Activated gamma-delta T cell (primary cell): ENCODE measurements around the gene PPP1R14D.

Source experiments
- DNase-seq: peaks from one replicate; lab custom pipeline; 2025; lab: John Stamatoyannopoulos, UW

The PPP1R14D gene

DNA sequence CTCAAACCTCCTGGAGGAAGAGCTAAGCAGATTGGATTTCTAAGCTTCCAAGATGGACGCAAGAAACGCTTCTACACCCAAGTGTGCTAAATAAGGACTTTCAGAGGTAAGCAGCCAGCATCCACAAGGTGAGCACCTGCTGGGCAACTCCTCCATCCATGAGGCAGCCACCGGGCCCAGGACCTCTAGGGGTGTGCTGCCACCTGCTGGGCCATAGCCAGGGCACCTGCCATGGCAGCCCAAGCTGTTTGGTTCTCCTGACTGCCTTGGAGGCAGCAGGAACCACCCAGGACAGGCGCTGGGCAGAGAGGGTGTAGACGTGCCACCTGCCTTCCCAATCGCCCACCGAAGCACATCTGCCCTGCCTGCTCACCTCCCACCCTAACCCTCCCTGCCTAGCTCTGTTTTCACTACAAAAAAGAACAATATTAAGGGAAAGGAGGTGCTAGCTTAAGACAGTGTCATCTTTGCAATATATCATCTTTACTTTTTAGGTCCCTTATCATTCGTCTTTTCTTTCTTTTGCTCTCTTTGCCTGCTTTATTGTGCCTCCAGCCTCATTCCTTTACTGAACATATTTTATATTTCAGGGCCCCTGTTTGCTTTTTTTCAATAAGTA is 45.8 kb downstream of the PPP1R14D start:
- DNase-seq: peak; percentile 55

DNA sequence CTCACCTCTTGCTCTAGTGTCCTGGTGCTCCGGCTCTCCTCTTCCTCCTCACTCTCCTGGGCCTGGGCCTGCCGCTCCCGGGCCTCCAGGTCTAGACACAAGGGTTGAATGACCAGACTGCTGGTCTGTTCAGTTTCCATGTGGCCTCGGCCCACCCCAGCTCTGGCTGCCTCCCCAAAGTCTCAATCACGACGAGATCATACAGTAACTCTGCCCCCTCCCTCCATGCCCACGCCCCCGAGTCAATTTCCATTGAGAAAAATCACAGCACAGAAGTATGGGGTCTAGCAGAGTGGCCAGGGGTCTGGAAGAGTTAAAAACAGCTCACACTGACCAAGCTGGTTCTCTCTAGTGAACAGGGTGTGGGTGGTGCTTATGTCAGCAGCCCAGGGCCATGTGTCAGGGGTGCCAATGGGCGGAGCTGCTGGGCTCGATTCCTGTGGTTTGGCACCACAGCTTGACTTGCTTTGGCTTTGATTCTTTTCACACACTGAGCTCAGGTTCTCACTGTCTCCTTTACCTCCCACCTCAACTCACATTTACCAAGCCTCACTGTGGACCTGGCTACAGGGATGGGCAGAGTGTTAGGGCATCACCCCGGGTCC is 51.9 kb downstream of the PPP1R14D start:
- DNase-seq: peak; percentile 44

DNA sequence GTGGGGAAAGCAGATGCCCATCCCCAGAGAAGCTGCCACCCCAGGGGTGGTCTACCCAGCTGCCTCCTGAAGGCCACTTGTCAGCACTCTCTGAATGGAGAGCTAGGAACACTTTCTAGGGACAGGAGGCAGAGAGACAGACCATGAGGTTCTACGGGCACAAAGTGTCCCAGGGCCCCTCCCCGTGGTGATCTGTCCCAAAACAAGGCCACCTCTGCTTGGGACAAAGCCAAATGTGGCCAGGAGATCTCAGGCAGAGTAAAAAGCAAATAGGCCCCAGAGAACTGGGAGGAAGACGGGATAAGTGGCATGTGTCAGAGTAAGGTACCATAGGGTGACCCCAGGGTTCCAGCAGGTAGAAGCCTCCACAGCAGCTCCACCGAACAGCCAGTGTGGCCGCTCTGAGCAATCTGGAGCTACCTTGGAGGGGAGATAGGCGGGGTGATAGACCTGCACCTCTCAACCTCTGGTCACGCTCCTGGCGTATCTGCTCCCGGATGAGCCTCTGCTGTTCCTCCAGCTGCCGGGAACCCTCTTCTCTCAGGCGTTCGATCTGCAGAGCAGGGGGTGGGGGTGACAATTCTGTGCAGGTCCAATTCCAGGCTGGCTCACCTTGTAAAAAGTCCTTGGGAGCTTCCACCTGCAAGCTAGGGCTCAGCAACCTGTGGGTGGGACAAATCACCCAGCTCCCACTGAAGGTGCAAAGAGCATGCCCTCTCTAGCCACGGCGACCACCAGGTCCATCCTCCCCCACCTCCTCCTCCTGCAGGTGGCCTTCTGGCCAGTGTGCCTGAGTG is 52.6 kb downstream of the PPP1R14D start:
- no peak for DNase-seq

DNA sequence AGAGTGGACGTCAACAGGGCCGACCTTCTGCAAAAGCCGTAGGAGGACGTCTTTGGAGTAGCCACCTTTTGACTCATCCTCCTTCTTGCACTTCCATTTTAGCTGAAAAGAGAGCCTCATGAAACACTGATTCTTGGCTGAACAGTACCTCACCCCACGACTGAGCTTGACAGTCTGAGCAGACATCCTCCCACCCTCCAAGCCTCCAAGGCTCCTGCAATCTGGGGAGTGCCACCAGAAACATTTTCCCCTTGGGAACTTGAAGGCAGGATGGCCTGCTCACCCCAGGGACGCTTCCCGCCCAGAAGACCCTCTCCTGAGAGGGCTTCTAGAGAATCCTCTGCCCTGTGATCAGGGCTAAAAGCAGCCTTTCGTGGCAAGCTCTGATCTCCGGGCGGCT is 53.5 kb downstream of the PPP1R14D start:
- no peak for DNase-seq

DNA sequence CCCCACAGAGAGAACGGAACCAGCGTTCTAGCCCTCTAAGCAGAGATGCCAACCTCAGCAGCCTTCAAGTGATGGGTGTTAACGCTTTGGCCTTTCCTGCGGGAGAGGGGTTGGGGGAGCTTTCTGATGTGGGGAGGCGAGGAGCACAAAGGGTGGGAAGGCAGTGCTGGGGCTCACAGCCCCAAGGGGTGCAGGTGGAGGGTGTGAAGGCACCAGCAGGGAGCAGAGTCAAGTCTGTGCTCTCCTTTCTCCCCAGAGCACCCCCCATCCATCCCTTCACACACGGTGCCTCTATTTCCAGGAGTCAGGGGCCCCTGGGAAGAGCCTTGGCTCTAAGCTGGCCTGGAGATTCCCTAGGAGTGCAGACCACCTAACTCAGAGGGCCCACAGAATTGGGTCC is 54.6 kb downstream of the PPP1R14D start:
- DNase-seq: no peak

DNA sequence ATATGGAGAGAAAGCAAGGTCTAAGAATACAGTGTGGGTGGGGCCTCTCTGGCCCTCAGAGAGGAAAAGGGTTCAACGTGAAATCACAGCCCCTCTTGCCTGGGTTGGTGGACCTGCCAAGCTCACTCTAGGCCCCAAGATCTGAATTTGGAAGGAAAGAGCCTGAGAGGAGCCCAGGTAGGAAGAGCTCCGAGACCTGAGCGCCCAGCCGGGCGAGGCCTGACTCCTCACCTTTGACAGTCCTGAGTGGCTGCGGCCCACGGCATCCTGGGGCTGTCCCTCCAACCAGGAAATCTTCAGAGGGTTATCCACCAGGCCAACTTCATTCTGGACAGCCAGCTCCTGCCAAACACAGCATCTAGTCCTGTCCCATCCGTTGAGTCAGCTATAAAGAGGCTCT is 55.0 kb downstream of the PPP1R14D start:
- no peak for DNase-seq

DNA sequence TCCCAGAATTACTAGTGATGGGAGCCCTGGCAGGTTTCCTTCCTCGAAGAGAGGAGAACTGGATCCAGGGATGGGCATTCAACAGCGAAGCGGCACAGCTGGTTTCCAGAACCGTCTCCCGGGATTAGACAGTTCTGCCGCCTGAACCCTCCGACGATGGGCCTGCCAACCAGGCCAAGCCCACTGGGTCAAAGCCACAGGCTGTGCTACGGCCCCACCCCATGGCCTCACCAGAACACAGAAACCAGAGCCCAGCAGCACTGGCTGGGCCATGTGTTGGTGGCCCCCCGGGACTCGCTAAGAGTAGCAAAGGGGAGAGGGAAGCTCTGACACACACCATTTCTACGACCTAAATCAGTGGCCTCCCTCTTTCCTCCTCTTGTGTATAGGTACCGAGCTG is 56.5 kb downstream of the PPP1R14D start:
- DNase-seq: no peak

DNA sequence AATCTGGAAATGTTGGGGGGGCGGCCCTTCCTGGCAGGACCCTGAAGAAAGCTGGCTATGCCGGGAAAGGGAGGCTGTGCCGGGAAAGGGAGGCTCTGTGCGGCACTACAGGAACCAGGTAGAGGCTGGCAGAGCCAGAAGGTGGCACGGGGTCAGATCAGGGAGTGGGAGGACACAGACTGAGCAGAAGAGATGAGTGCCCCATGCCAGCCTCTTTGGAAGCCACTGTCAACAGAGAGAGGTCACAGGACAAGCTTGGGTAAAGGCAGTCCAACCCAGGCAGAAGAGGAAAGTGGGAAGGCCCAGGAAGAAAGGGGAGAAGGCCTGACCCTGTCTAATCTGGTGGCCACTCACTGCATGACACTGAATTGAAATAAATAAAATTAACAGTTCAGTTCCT is 57.3 kb downstream of the PPP1R14D start:
- DNase-seq: no peak

DNA sequence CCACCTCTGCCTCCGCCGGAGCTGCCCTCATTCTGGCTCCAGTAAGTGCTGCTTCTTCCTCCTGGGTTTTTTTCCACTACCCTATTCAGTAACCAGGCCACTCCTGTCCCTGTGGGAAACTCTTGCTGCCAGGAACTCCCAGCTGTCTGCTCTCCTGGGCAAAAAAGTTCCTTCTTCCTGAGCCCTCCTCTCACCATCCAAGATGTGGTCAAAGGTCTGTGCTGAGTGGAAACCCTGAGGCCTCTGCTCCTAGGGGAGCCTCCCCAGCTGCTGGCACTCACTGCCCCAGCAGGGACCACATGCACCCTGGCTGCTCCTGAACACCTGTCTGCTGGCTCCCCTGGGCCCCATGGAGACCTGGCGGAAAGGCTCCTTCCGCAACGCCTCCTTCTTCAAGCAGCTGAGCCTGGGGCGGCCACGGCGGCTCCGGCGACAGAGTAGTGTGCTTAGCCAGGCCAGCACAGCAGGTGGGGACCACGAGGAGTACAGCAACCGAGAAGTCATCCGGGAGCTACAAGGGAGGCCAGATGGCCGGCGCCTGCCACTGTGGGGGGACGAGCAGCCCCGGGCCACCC is 58.3 kb downstream of the PPP1R14D start:
- no peak for DNase-seq

DNA sequence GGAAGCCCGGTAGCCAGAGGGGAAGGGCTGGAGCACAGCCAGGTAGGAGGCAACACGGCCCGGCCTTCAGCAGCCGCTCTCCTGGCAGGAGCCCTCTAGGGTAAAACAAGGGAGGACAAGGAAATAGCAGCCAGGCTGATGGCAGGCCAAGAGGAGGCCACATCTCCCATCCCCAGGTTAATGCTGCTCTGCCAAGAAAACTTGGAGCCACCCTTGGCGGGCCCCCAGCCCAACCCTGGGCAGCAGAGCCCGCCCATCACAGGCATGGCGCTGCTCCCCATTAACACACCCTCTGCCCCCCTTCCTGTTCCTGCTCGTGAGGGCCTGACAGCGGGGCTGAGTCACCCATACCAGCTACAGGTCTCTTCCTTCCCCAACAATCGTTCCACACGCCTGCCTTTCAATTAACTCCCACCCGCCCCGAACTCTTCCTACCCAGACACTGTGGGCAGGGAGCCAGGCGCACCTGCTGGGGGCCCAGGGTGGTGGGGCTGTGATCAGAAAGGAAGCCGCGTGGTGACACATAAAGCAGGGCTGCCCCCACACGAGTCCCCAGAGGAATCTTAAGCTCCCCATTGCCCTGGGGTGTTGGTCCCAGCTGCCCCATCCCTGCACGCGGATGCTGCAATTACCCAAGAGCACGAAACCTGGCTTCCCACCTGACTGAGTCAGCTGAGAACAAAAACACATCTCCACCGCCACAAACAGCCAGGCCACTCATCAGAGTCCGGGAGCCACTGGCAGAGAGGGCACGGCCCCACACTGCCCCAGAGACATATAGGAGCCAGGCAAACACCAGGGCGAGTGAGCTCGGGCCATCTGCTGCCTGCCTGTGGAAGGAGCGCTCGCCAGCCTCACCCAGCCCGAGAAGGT is 59.0 kb downstream of the PPP1R14D start, which contains the start of gene C15orf62:
Gene C15orf62, plus strand, starts transcription at position 707 of the 873 bp plus-strand sequence. CDS start 516 bp downstream, outside the sequence.
- DNase-seq: peak; percentile 46

DNA sequence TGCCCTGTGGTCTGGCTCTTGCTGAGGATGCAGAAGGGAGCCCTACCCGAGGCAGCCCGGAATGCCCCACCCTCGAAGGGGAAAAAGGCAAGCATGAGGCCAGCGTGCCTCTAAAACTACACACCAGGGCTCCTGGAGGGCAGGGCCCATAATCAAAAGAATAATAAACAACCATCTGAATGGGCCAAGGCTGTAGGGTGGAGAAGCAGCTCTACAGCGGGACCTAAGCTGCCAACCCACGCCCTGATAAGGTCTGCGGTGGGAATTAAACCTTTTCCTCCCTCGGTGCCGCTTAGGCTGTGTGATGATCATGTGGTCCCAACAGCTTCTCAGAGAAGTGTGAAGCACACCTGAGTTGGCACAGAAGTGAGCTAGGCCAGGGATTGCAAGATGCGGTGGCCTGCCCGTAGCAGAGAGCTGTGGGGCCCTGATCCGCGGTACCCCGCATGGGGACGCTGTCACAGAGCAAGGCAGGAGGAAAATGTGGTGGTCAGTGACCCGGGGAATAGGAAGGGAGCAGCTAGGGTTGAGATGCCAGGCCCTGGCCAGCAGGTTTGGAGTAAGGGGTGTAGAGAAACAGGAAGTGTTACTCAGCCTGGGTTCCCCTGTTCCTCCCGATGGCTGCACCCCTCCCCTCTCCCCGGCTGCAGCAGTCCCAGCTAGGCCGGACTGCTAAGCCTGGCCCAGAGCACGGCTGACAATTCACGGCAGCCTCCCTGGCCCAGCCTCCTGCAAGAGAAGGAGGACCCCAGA is 59.8 kb downstream of the PPP1R14D start:
- no peak for DNase-seq

DNA sequence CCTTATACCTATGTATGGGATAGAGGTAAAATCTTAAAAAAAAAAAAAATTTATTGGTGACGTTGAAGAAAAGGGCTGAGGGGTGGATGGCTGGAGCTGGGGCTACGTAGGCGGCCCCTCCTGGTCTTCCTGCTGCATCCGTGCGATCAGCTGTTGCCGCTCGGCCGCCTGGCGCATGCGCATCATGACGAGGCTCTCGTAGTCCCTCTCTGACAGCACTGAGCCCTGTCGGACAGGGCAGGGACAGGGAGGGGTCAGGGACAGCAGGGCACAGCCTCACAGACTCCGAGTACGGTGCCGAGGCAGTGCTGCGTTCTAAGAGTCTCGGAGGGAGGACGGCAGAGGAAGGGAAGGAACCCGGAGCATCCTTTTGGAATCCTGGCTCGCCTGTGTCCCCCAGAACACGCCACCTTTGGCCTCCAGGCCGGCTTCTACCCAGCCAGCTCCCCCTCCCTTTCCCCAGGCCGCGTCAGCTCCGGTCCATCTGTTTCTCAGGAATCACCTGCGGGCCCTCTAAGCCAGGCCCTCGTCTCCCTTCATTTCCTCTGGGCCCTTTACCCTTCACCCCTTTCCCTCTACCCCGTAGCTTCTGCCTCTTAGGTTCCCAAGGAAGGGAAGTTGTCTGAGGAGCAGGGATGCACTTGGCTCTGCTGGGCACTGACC is 60.5 kb downstream of the PPP1R14D start:
- DNase-seq: no peak

DNA sequence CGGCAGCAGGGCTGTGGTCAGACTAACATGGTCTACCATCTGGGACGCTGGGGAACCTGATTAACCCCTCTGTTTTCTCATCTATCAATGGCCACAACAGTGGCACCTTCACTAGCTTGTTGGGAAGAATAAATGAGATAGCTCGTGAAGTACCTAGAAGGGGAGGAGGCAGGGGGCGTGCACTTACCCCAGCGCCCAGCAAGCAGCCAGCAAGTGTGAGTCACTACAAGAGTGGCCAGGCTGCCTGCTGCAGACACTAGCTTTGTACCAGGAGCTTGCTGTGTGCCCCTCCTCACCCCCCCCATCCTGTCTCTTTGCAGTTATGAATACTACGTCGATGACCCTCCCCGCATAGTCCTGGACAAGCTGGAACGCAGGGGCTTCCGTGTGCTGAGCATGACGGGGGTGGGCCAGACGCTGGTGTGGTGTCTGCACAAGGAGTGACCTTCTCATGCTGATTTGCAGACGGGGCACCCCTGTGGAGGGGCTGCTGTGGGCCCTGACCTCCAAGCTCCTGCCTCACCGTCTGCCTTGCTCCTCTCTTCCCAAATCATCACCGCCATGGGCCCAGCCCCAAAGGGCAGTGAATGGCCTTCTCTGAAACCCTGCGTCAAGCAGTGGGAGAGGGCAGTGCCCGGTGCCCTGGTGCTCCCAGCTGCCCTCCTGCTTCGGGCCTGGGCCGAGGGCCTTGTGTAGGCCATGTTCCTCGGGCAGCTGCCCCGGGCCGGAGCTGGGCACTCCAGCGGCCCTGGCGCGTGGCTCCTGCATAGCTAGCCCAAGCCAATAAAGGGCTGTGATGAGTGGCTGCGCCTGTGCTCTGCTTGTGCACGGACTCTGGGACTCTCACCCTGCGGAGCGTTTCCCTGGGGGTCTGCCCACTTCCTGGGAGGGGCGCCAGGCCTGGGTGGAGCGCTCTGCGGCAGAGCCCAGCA is 61.3 kb downstream of the PPP1R14D start:
- no peak for DNase-seq

DNA sequence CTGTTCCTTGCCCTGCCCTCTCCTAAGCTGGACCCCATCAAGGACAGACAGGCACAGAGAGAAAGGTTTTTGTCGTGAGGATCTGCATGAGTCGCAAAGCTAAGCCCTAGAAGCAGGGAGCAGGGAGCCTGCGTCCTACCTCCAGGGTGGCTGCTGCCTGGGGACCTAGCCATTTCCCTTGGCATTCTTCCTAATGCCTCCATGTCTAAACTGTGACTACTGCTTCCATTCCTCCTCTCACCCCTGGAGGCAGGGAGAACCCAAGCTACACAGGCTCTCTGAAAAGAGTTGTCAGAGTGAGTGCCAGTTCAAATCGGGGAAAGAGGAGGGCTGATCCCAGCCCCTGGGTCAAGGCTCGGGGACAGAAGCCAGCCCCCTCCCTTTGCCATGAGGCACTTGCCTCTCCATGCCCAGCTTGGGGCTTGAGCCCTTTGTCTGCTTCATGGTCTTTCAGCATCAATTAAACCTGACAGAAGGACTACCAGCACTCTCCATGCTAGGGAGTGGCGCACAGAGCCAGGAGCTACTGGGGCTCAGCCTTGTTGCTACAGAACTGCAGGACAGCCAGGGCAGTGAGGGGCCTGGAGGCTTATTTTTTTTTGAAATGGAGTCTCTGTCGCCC is 62.2 kb downstream of the PPP1R14D start:
- no peak for DNase-seq
